Femur (tissue), 1 donor: ENCODE measurements around the gene DBX2.
"Not testable (repeated sequence)": the region's sequence is repeated elsewhere in the genome, so short reads cannot be mapped to it uniquely, and the experiment has no call there.

ENCODE experiments used
- DNase-seq: peaks from one replicate; pipeline ENCODE4 v3.0.0-alpha.2; 2017

Gene DBX2

DNA sequence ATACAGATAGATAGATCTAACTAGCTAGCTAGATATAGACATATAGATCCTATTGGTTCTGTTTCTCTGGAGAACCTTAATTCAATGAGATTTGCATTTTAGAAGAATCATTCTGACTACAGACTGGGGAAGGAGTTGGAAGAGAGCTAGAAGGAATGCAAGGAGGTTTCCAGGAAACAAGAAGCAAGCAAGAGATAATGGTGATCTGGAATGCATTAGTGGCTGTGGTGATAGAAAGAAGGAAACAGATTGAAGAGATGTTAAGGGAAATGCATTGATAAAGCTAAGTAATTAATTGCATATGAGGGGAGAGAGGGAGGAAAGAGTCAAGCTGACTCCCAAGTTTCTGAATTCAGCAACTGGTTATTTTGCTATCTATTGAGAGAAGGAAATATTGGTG lies 42.7 kb downstream of the DBX2 start:
- DNase-seq = no peak

GRCh38 chr12:44999355-44999754 lies 51.5 kb downstream of the DBX2 start:
- no peak for DNase-seq

DNA sequence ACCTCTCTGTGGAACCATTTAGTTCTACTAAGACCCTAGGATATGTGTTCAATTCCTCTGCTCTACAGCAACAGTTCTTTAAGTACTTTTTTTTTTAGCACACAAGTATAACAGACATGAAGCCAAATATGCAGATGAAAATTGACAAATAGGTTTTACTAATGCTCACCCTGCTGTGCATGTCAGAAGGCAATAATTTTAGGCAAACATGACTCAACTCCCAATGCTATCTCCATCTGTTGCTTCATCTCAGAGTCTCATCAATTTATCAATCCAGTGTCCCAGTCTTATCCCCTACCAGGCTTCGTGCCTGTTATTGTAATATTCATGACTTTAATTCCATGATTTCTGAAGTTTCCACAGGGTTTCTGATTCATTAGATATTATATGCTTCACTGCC lies 57.7 kb downstream of the DBX2 start:
- no peak for DNase-seq

DNA sequence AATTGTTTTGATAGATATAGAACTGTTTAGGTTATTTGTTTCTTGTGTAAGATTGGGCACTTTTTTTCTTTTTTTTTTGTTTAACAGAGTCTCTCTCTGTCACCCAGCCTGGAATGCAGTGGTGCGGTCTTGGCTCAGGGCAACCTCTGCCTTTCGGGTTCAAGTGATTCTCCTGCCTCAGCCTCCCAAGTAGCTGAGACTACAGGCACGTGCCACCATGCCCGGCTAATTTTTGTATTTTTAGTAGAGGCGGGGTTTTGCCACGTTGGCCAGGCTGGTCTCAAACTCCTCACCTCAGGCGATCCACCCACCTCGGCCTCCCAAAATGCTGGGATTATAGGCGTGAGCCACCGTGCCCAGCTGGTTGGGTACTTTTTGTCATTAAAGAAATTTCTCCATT lies 66.0 kb downstream of the DBX2 start:
- not testable (repeated sequence) for DNase-seq

GRCh38 chr12:44979918-44980317 lies 71.0 kb downstream of the DBX2 start:
- no peak for DNase-seq

DNA sequence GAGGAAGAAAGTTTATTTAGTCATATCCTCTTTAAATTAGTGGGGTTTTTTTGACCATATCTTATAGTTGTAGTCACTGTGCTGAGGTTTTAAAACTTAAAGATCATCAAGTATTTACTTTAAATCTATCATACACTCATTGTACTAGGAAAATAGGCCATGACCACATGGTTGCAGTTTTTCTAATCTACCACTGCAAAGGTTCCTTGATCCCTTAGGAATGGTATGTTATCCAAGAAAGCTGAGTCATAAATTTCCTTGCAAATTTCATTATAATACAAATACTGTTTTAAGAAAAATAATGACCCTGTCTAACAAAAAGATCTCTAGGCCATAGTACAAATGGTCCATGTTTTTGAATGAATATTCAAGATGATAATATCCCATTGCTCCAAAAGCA lies 74.7 kb downstream of the DBX2 start:
- no peak for DNase-seq

DNA sequence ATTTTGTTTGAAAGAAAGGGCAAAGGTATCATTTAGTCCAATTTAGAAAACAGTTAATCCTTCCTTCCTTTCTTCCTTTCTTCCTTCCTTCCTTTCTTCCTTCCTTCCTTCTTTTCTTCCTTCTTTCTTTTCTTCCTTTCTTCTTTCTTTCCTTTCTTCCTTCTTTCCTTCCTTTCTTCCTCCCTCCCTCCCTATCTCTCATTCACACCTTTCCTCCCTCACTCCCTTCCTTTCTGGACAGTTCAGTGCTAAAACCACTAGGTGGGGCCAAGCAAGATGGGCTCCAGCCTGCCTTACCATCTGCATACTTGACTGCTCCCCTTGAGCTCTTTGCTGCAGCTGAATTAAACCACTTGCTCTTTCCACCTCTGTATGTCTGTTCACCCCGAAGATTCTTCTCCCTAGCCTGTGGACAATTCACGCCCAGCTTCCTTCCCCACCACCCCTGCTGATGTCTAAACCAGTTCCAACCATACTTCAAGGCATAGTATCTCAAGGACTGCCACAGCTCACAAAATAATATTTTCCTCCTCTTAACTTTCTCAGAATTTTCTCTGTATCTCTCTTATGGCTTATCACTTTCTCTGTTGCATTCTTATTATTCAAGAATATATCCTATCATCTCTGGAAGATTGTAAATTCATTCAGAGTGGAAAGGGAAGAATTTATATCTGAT lies 78.0 kb downstream of the DBX2 start:
- no peak for DNase-seq

GRCh38 chr12:44968965-44969364 lies 81.9 kb downstream of the DBX2 start:
- no peak for DNase-seq
